MM.1S (cell line): ENCODE measurements around the gene ACTR3C.

Experiments used
- DNase-seq: peaks from one replicate; pipeline ENCODE4 v3.0.0-alpha.2; 2015
- H2AFZ ChIP-seq: fragments of 300-600 bp; sonication (generic); 2 replicates; pipeline ENCODE4 v1.6.0; 2016; ENCODE audit warnings: antibody characterized with exemption, low read length
- H3F3A ChIP-seq: fragments of 300-600 bp; sonication (generic); 2 replicates; pipeline ENCODE4 v1.6.1; 2016; ENCODE audit warnings: mild to moderate bottlenecking, antibody characterized with exemption, low read length, moderate library complexity, mixed read lengths; ENCODE audit not compliant: insufficient read depth
- H3K27ac ChIP-seq: fragments of 300-600 bp; sonication (generic); 2 replicates; pipeline ENCODE4 v1.5.1; 2016; ENCODE audit warnings: mild to moderate bottlenecking, low read length
- H3K27me3 ChIP-seq: fragments of 300-600 bp; sonication (generic); replicated peaks from 2 replicates; pipeline ENCODE4 v1.6.0; 2016; ENCODE audit warnings: low read length; ENCODE audit not compliant: insufficient read depth
- H3K36me3 ChIP-seq: fragments of 300-600 bp; sonication (generic); replicated peaks from 2 replicates; pipeline ENCODE4 v1.6.1; 2016; ENCODE audit warnings: mild to moderate bottlenecking, low read length, mixed read lengths; ENCODE audit not compliant: insufficient read depth
- H3K4me1 ChIP-seq: fragments of 300-600 bp; sonication (generic); 2 replicates; pipeline ENCODE4 v1.6.1; 2016; ENCODE audit warnings: low read length, mixed read lengths
- H3K4me2 ChIP-seq: fragments of 300-600 bp; sonication (generic); 2 replicates; pipeline ENCODE4 v1.6.0; 2016; ENCODE audit warnings: low read depth, low read length
- H3K4me3 ChIP-seq: fragments of 300-600 bp; sonication (generic); 2 replicates; pipeline ENCODE4 v1.5.1; 2016; ENCODE audit warnings: low read length, mixed read lengths
- H3K79me2 ChIP-seq: fragments of 300-600 bp; sonication (generic); 2 replicates; pipeline ENCODE4 v1.6.1; 2016; ENCODE audit warnings: mixed run types, low read length, mixed read lengths
- H3K9ac ChIP-seq: fragments of 300-600 bp; sonication (generic); 2 replicates; pipeline ENCODE4 v1.6.1; 2016; ENCODE audit warnings: low read length, mixed read lengths
- H3K9me2 ChIP-seq: fragments of 300-600 bp; sonication (generic); replicated peaks from 2 replicates; pipeline ENCODE4 v1.6.1; 2016; ENCODE audit warnings: mild to moderate bottlenecking, low read length, mixed read lengths; ENCODE audit not compliant: insufficient read depth
- H3K9me3 ChIP-seq: fragments of 300-600 bp; sonication (generic); replicated peaks from 2 replicates; pipeline ENCODE4 v1.6.1; 2016; ENCODE audit warnings: mild to moderate bottlenecking, low read length, mixed read lengths; ENCODE audit not compliant: insufficient read depth
- H4K20me1 ChIP-seq: fragments of 300-600 bp; sonication (generic); 2 replicates; pipeline ENCODE4 v1.6.1; 2016; ENCODE audit warnings: mild to moderate bottlenecking, low read length, moderate library complexity, mixed read lengths; ENCODE audit not compliant: insufficient read depth
- CTCF ChIP-seq: fragments of 300-600 bp; sonication (generic); IDR thresholded peaks from 2 replicates; pipeline ENCODE4 v1.5.1; 2016; ENCODE audit warnings: antibody characterized with exemption, low read length, mixed read lengths
- EZH2 ChIP-seq: fragments of 300-600 bp; sonication (generic); optimal IDR thresholded peaks from 2 replicates; pipeline ENCODE3; 2017; ENCODE audit warnings: low read depth, mild to moderate bottlenecking, antibody characterized with exemption, low read length, mixed read lengths
- EZH2phosphoT487 ChIP-seq: fragments of 300-600 bp; sonication (generic); IDR thresholded peaks from 2 replicates; pipeline ENCODE4 v1.6.1; 2018; ENCODE audit warnings: antibody characterized with exemption, low read length

ACTR3C gene

GRCh38 chr7:150337179-150337578, 13.8 kb upstream of the ACTR3C start:
- H3K36me3 ChIP-seq, result no peaks in the 10 kb centered on the region

DNA sequence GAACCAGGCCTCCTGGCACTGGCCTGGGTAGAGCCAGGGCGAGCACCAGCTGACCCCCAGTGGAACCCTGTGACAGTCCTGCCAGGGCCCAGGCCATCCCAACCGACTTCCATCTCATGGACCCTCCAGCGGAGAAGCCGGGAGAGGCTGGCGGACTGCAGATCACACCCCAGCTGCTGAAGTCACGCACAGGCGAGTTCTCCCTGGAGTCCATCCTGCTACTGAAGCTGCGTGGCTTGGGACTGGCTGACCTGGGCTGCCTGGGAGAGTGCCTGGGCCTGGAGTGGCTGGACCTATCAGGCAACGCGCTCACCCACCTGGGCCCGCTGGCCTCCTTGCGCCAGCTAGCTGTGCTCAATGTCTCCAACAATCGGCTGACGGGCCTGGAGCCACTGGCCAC, 13.4 kb upstream of the ACTR3C start:
- Histone ChIP-seq H3K79me2 (no peaks in the 10 kb centered on the region), H3K9ac (no peak overlapping the region), H3K4me1 (no peaks in the 10 kb centered on the region), H3F3A (no peaks in the 10 kb centered on the region), H3K9me3 (no peaks in the 10 kb centered on the region), H3K9me2 (no peaks in the 10 kb centered on the region), H3K4me2 (no peak overlapping the region), H3K4me3 (no peak overlapping the region), H4K20me1 (no peaks in the 10 kb centered on the region), H3K27me3 (0 out of 2 replicates have a peak, but pooled peaks cover 2% of the 10 kb centered on the region), H2AFZ (no peak overlapping the region), H3K27ac (no peak overlapping the region), H3K36me3 (no peaks in the 10 kb centered on the region)
- no peak for DNase-seq
- TF ChIP-seq CTCF, result no peak
- no peak for TF ChIP-seq EZH2
- TF ChIP-seq EZH2phosphoT487, result no peak

More at GRCh38 chr7:150337179-150337578, 13.8 kb upstream of the ACTR3C start:
- H3F3A ChIP-seq, result no peaks in the 10 kb centered on the region
- H3K79me2 ChIP-seq, result no peaks in the 10 kb centered on the region
- H3K9me2 ChIP-seq, result no peaks in the 10 kb centered on the region
- H3K9ac ChIP-seq, result no peak overlapping the region
- no peak overlapping the region for H3K27ac ChIP-seq
- no peak overlapping the region for H3K4me2 ChIP-seq
- H3K4me3 ChIP-seq, result no peak overlapping the region
- H2AFZ ChIP-seq, result no peak overlapping the region
- TF ChIP-seq EZH2 (no peak), CTCF (no peak), EZH2phosphoT487 (no peak)
- DNase-seq, result no peak
- H3K4me1 ChIP-seq, result no peaks in the 10 kb centered on the region
- H3K9me3 ChIP-seq, result no peaks in the 10 kb centered on the region
- peaks cover 2% of the 10 kb centered on the region; the same call in 1 of the 2 replicates for H3K27me3 ChIP-seq
- no peaks in the 10 kb centered on the region for H4K20me1 ChIP-seq

GRCh38 chr7:150335774-150336112, 12.4 kb upstream of the ACTR3C start:
- no peak for DNase-seq
- Histone ChIP-seq H3K27me3 (no peaks in the 10 kb centered on the region), H3K79me2 (no peaks in the 10 kb centered on the region), H3F3A (no peaks in the 10 kb centered on the region), H2AFZ (no peak overlapping the region), H3K9ac (no peak overlapping the region), H3K27ac (no peak overlapping the region), H3K36me3 (no peaks in the 10 kb centered on the region), H3K9me2 (no peaks in the 10 kb centered on the region), H3K9me3 (no peaks in the 10 kb centered on the region), H3K4me3 (no peak overlapping the region), H3K4me2 (no peak overlapping the region), H3K4me1 (no peaks in the 10 kb centered on the region), H4K20me1 (no peaks in the 10 kb centered on the region)
- TF ChIP-seq EZH2phosphoT487 (no peak), CTCF (no peak), EZH2 (no peak)
